GM21576 (cell line): ENCODE results near the gene ARHGAP5.

Source experiments
- ATAC-seq: cut with Tn5 transposase; IDR thresholded peaks from one replicate; pipeline ENCODE4 v1.9.1; 2021; ENCODE audit warnings: mild to moderate bottlenecking, moderate library complexity; ENCODE audit not compliant: unreplicated experiment

The ARHGAP5 gene

DNA sequence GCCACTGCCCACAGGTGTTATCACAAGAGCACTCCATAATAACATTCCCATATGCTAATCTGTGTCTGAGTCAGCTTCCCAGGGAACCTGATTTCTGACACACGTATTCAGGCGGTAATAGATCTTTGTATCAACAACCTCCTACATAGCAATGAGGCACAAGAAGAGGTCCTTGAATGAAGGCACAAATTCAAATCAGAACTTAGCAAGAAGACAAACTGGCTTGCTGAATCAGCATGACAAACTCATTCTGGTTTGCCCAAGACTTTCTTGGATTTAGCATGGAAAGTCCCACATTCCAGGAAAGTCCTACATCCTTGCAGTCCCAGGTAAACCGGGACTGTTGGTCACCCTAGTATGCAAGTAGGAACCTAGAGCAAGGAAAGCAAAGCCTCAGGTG, 90.8 kb downstream of the ARHGAP5 start:
- ATAC-seq: no peak

DNA sequence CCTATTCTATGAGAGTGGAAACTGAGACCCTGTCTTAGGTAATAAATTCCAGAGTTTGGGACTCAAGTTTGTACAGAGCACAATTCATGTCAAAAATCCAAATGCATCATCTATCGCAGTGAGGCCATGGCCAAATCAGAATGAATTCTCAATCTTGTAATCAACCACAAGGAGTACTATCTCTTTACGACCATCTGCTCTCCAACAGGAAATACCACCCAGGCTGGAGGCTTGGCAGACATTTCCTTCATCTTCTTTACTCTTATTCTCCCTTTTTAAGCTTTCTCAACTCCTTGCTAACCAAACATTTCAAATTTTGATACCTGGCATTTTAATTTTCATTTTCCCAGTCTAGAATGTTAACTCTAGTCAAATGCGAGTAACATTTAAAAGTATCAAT, 92.1 kb downstream of the ARHGAP5 start:
- no peak for ATAC-seq

DNA sequence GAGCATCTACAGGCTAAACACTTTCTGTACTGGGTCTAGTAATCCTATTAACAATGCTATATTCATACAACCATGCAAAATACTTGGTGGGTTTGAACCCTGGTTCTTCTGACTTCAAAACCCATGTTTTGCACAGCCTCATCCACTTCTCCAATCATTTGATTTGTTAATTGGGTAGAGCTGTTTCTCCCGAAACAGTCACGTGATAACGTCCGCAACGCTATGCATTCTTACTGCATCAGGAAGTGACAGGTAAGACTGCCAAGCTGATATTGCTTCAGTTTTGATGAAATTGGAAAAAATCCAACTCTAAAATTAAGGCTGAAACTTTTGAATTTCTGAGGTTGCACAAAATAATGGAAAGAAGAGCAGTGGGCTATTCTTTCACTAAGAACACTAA, 94.4 kb downstream of the ARHGAP5 start:
- ATAC-seq: no peak

DNA sequence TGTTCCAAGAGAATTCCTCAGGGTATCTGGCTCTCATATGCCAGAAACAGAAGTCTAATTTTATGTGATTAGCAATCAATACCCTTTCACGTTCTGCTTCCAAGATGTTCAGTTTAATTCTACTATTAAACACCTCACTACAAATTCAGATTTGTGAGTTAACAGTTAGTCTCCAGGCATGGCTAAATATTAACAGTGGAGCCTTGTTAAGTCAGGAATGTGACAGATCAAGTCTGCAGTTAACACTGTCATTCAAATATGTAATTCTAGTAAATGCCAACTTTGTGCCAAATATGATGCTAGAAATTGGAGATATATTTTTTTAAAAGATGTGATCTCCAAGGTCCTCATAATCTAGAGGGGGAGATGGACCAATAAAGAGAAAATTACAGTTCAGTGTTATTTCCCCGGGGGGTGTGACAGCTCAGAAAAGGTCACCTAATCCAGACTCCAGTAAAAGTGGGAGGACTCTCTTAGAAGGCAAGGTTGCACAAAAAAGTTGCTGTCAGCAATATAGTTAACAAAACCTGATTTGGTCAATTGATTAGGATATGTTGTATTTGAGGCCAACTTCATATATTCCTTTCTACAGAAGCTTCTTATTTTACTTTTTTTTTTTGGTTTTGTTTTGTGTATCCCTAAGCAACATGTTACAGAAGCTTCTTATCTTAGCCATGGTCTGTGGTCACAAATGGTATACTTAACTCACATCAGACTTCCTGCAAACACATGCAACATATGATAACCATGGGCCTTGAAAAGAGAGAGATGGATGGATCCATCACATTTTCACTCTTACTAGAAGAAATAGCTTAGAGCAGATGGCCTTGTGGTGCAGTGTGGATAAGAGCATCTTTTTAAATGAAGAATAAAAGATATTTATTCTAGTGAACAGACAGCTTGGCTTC, 106.3 kb downstream of the ARHGAP5 start:
- ATAC-seq: no peak

DNA sequence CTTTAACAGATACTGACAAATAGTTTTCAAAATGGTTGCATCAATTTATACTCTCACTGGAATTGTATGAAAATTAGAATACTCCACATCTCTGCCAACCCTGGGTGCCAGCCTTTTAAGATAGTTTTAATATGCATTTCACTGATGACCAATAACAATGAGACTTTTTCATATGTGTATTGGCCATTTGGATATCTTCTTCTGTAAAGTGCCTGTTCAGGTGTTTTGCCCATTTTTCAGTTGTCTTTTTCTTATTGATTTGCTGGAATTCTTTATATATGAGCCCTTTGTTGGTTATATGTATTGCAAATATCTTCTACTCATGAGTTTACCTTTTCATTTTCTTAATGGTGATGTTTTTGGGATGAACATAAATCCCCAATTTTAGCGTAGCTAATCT, 108.0 kb downstream of the ARHGAP5 start:
- no peak for ATAC-seq

DNA sequence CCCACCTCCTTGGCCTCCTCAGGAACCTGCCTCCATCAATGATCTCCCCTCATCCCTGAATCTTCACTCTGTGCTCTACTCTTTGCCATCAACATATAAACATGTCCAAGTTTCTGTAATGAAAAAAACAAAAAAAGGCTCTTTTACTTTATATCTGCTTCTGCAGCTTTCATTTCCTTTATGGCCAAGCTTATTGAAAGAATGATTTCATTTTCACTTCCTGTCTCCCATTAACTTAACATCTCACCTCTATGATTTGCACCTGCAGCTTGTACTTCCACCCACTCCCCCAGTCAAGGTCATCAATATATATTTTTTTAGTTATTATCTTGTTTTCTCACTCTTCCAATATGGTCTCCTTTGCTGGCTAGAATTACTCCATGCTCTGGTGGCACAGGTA, 109.1 kb downstream of the ARHGAP5 start:
- peak; percentile 62 for ATAC-seq

DNA sequence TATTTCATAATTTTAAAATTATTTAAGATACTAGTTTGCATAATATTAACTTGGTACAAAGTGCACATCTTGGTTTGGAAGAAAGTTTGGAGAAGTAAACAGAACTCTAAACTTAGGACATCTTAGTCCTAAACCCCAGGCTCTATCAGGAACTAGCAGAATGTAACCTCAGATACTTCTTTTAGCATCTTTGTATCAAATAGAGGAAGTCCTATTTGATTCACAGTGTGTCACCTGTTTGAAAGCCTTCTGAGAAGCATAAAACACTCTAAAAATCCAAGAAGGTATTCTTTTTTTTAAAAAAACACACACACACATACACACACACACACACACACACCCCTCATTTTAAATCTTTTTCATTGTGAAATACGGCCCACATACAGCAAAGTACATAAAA, 112.7 kb downstream of the ARHGAP5 start:
- ATAC-seq: no peak

DNA sequence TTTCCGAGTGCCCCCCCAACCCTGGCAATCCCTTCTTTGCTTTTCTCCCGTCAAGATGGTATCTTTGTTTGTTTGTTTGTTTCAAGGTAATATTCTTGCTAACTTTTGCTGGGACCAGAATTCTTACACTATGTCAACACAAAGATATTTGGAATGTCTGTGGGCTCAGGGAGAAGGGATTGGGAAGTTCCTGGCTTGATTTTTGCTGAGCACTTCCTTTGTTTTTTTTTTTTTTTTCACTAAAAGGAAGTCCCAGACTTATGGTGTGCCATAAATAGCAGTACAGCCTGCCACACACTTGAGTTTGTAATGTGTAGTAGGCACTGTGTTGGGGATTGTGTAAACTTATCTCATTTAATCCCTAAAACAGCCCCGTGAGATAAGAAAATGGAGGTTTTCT, 113.6 kb downstream of the ARHGAP5 start:
- no peak for ATAC-seq

DNA sequence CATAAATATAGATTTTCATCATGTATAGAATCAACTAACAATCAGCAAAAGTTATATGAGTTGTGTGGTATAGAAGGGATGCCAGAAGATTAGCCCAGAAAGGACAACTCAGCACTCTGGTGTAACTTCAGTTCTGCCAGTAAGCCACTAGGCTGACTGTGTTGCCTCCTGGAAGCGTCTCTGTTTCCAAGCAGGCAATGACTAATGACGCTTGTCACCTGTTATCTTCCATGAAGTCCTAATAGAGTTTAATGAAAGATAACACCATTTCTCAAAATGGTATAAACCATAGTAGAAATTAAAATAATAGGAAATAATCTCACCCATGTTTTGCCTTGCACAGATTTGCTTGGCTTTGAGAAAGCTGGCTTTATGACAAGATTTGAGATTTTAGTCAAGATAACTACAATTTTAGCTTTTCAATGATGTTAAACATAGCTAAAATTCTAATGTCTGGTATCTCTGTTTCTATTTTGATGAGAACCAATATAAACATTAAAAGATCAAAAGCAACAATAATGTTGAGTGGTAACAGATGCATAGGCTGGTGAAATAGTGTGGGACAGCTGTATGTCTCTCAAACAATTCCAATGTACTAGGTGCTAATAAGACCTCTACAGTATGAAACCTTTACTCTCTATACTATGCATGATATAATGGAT, 115.7 kb downstream of the ARHGAP5 start:
- no peak for ATAC-seq

DNA sequence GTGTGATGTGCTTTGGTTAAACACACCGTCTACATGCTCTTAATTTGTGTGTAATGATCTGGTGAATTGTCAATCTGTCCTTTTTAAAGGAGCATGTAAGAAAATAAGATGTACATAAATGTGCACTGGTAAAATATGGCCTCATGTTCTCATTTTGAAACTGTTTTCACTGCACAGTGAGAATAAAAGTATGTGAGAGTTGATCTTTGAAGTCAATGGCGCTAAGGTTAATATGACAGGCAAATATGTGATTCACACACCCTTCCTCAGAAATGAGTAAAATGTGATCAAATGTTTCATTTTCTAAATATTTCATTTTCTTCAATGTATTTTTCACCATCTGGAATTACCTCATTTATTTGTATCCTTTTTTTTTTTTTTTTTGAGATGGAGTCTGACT, 116.4 kb downstream of the ARHGAP5 start:
- no peak for ATAC-seq

DNA sequence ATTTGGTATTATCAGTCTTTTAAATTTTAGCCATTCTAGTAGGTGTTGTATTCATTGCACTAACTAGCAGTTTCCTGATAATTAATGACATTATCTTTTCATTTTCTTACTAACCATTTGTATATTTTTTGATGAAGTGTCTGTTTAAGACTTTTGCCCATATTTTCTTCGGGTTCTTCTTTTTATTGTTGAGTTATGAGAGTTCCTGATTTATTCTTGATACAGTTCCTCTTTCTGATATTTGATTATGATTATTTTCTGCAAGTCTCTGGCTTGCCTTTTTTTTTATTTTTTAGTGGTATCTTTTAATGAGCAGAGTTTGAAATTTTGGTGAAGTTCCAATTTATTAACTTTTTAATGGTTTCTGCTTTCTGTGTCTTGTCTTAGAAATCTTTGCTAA, 118.5 kb downstream of the ARHGAP5 start:
- ATAC-seq: no peak

DNA sequence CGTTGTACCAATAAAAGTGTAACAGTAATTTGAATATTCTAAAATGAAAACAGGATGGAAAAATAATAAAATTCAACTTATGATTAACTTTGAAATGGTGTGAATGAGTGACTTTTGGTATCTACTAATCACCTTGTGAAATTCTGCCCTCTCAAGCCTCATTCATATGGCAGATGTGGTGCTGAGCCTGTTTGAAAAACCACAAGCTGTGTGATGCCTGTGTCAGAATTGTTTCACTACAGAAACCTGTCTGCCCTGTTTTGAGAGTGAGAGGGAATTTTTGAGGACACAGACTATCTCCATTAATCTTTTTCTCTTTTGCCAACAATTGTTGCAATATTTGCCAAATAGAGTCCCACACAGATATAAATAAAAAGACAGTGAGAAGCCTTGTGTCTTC, 120.8 kb downstream of the ARHGAP5 start:
- no peak for ATAC-seq

DNA sequence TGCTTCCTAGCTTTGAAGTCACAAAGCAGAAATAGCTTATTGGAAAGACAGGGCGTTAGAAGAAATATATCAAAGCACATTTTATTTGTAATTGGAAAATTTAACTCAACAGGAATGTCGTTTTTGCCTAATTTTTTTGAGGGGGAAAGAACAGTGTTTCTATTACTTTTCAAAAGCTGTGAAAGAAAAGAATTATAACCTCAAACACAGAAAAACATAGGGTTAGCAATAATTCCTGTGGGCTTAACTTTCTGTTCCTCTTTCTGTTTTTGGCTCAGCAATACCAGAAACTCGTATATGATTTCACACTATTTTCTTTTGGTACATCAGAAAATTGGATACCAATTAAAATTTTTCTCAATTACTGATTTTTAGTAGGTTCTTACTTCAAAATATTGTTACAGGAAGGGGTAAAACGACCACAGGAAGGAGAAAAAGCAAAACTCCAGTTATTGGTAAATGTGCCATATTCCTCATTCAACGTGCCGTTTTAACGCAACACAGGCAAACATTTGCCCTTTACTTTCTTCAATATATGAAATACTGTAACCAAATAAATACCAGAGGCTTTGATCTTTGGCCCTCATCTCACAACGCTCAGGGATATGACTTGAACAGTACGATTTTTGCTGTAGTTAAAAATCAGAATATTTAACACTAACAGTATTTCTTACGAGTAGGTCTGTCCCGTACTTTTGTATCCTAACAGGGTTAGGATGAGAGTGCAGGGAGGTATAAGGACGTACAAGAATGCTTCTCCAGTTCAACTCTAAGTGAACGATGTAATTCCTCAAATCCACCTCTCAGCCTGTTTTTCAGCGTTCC, 123.5 kb downstream of the ARHGAP5 start:
- ATAC-seq: no peak

DNA sequence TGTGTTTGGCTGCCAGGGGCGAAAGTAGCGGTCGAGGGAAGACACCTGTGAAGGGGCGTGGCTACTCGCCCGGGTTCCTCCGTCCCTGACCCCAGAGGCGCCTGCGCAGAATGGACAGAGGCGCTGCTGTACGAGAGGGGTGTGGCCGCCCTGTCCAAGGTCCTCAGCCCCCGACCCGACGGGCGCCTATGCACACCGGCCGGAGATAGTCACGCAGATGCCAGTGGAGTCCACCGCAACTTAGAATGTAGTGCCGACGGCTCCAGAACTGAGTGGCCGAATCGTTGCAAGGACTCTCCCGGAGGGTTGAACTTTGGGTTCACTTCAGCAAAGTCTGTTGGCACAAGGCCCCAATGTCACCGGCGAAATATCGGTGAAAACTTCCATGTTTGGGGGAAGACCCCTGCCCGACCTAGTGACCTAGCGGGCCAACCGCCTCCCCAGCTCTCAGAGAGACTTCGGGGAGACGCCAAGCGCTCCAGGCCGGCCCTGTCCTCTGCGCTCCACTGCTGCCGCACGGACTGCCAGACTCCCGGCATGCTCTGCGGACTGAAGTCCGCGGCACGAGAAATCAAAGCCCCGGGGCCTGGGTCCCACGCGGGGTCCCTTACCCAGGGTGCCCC, 124.2 kb downstream of the ARHGAP5 start:
- peak; percentile 51 for ATAC-seq

DNA sequence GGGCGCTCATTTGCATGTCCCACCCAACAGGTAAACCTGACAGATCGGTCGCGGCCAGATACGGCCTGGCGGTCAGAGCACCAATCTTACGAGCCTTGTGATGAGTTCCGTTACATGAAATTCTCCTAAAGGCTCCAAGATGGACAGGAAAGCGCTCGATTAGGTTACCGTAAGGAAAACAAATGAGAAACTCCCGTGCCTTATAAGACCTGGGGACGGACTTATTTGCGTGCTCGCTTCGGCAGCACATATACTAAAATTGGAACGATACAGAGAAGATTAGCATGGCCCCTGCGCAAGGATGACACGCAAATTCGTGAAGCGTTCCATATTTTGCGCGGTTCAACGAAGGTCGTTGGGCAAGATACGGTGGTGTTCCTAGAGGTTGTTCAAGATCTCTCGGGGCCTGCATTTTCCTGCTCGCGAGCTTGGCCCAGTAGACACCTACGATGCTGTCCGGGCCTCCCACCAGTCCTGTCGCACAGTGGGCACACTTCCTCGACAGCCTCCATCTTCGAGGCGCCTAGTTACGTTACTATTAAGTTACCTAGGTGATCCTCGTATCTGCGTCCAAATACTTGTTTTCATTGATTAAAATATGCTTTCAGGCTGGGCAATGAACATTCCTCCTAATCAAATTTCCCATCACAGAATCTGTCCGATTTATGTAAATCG, 124.8 kb downstream of the ARHGAP5 start, which contains the start of gene RNU6-7:
TSS of gene RNU6-7 (plus strand) at position 230 of the 675 bp plus-strand sequence.
- ATAC-seq: no peak

DNA sequence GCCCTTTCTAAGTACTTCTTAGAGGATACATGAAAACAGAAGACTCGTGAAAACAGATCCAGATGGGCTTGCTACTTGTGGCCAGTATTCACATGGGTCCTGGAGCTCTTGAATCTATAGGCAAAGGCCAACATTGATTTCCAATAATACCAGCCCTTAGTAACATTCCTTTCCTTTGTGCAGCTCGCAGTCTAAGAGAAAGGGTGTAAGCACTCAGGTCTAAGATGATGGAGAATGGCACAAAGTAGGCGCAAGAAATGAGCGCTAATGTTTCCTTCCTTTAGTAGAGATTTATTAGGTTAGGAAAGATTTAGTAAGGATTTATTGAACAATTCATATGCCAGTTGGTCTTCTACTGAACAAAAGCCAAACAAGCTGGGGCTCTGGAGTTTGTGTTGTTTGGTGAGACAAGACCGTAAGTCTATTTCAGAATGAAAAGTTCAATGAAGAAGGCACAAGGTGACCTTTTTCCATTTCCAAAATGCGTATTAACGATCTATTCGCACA, 125.4 kb downstream of the ARHGAP5 start:
- ATAC-seq: no peak

DNA sequence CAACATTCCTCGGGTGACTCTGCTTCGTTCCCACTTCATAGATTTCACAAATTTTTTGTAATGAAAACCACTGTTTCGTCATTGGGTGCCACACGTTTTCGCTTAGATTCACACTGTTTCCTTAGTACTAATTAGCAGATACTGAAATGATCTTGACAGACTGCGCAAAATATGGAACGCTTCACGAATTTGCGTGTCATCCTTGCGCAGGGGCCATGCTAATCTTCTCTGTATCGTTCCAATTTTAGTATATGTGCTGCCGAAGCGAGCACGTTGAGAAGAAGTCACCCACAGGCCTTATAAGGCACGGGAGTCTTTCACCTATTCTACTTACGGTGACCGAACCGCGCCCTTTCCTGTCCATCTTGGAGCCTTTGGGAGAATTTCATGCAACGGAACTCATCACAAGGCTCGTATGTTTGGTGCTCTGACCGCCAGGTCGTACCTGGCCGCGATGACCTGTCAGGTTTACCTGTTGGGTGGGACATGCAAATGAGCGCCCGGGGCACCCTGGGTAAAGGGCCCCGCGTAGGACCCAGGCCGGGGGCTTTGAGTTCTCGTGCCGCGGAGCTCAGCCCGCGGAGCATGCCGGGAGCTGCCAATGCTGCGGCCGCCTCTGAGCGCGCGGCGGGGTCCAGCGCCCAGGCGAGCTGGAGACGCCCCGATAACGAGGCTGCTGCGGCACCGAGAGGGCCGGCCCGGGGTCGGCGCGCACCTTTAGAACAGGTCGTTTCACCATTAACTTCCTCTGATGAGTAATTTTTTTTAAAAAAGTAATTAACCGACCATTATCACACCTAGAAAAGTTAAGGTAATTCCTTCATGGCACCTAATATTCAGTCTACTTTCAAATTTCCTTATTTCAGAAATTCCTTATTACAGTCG, 126.1 kb downstream of the ARHGAP5 start, which contains the start of gene RNU6-8:
TSS of gene RNU6-8 (minus strand) at position 272 of the 885 bp plus-strand sequence.
- ATAC-seq: peak; percentile 49

DNA sequence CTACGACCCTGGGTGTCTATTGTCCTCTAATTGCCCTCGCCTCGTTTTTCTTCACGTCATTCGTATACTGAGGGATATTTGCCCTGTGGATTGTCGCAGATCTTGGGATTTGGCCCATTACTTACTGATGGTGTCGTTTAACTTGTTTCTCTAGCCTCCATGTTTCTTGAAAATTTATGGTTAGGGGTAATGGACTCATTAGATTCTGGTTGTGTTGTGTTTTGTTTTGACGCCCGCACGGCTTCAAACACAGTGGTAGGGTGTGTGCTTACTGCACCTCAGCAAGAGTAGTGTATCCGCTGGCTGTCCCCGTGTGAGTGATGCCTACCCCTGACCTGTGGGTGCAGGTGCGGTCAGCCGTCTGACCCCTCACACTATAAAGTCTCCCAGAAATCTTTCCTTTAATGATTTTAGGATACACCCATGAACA, 126.8 kb downstream of the ARHGAP5 start:
- ATAC-seq: no peak

DNA sequence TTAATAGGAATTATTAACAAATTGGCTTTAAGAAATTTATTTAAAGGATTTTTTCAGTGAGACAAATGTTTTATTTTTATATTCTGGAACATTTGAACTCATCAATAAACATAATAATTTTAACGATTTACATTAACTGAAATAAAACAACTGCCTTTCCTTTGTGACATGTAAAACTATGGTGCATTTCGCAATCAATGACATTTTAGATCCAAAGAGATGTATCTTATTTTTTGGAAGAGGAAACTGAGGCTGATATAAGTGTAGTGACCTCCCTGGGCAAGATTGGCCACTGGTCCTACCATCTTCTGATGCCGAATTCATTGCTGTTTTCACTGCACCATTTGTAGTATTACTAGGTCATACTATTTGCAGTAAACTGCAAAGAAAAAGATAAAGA, 128.4 kb downstream of the ARHGAP5 start:
- ATAC-seq: no peak
